ENCODE results near the gene PABPC3. TPM values are rescaled to one million over a fixed set of nuclear protein-coding genes. Genes with fewer than 3 reads are reported as not detected.

Gene PABPC3
- total and polyA plus RNA-seq, 2 of the 13 experiments (the other 11 are each of a cell fraction or from before 2014, with no cell fraction given) = 0.04 to 0.09 TPM

DNA sequence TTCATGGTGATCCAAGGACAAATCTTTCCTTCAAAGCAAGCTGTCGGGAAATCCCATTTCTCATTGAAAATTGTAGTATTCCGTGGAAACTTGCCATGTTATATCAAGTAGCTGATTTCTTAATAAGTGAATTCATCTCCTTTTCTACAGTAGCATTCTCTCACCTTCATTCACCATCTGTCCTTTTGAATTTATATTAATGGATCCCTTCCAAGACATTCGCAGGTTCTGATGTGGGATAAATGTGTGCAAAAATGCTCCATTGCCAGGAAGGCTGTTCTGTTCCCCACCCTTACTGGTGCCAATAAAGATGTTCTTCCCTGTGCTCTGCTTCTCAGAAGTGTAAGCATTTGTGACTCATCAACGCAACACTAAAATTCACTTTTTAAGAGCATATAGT, 40.0 kb downstream of the PABPC3 start:
- DNase-seq (ENCODE audit: low spot score) (no peak), ATAC-seq (no peak), FAIRE-seq (no peak)
- H3K79me2 ChIP-seq (ENCODE audit: insufficient read depth, low read length) = no peaks in the 10 kb centered on the region
- no TSS peak for BruUV-seq (replicated peaks)
- in situ Hi-C loops (cut with HindIII; ENCODE audit: extremely low pct_ligation_motif_present, low pct_unique_long_range_greater_than_20kb) (no loop called here), intact Hi-C loops (cut with micrococcal nuclease; ENCODE audit: unreplicated experiment) (no loop called here)
- POLR2A ChIA-PET = no interaction called here
- H4K20me1 ChIP-seq (ENCODE audit: insufficient read depth, low read length) = no peaks in the 10 kb centered on the region
- H3K4me3 ChIP-seq (replicated peaks in 1 of 3; ENCODE audit: insufficient read depth in 1 of 3, low read depth in 2 of 3, low read length in 3 of 3) = no peak overlapping the region
- no peak overlapping the region for H3K27ac ChIP-seq (ENCODE audit: extremely low read length, insufficient read depth, low read length)
- no peak overlapping the region for H3K4me2 ChIP-seq (ENCODE audit: low read depth, low read length)
- no peak overlapping the region for H3K9ac ChIP-seq (ENCODE audit: insufficient read depth, low read depth, low read length)
- no peaks in the 10 kb centered on the region; the same call in 1 of the 2 replicates for H3K9me3 ChIP-seq (ENCODE audit: low read length)
- H3K27me3 ChIP-seq (ENCODE audit: control insufficient read depth in 1 of 2, insufficient read depth in 2 of 2, low read length in 2 of 2) = peaks cover 0 to 10% of the 10 kb centered on the region in 2 experiments; a peak in 2 of 5 replicates
- CTCF ChIA-PET (ENCODE audit: low intra/inter-chr PET ratio, low total read pairs) = no interaction called here
- TF ChIP-seq HNRNPL (IDR thresholded peaks at IDR 0.05; ENCODE audit: low read depth, low read length) = no peak
- TF ChIP-seq PHF20 (CRISPR knock-in tag; IDR thresholded peaks at IDR 0.05) = no peak
- TF ChIP-seq ZNF564 (CRISPR knock-in tag; IDR thresholded peaks at IDR 0.05) = no peak
- TF ChIP-seq ZNF264 (CRISPR knock-in tag; IDR thresholded peaks at IDR 0.05) = no peak
- TF ChIP-seq NFIC (IDR thresholded peaks at IDR 0.05; ENCODE audit: low read length) = no peak
- TF ChIP-seq, protein P1, sequence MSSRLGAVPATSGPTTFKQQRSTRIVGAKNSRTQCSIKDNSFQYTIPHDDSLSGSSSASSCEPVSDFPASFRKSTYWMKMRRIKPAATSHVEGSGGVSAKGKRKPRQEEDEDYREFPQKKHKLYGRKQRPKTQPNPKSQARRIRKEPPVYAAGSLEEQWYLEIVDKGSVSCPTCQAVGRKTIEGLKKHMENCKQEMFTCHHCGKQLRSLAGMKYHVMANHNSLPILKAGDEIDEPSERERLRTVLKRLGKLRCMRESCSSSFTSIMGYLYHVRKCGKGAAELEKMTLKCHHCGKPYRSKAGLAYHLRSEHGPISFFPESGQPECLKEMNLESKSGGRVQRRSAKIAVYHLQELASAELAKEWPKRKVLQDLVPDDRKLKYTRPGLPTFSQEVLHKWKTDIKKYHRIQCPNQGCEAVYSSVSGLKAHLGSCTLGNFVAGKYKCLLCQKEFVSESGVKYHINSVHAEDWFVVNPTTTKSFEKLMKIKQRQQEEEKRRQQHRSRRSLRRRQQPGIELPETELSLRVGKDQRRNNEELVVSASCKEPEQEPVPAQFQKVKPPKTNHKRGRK (CRISPR knock-in tag; IDR thresholded peaks at IDR 0.05) = no peak
- no peak for TF ChIP-seq ZNF274 (CRISPR knock-in tag; IDR thresholded peaks at IDR 0.05)
- TF ChIP-seq SIN3A (IDR thresholded peaks at IDR 0.05; ENCODE audit: borderline replicate concordance, low read depth, low read length) = no peak
- TF ChIP-seq ZNF101 (CRISPR knock-in tag; IDR thresholded peaks at IDR 0.05; ENCODE audit: borderline replicate concordance, low read depth) = no peak
- TF ChIP-seq, protein P2, sequence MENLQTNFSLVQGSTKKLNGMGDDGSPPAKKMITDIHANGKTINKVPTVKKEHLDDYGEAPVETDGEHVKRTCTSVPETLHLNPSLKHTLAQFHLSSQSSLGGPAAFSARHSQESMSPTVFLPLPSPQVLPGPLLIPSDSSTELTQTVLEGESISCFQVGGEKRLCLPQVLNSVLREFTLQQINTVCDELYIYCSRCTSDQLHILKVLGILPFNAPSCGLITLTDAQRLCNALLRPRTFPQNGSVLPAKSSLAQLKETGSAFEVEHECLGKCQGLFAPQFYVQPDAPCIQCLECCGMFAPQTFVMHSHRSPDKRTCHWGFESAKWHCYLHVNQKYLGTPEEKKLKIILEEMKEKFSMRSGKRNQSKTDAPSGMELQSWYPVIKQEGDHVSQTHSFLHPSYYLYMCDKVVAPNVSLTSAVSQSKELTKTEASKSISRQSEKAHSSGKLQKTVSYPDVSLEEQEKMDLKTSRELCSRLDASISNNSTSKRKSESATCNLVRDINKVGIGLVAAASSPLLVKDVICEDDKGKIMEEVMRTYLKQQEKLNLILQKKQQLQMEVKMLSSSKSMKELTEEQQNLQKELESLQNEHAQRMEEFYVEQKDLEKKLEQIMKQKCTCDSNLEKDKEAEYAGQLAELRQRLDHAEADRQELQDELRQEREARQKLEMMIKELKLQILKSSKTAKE (CRISPR knock-in tag; IDR thresholded peaks at IDR 0.05; ENCODE audit: borderline replicate concordance) = no peak
- no peak for TF ChIP-seq ZNF747 (CRISPR knock-in tag; IDR thresholded peaks at IDR 0.05; ENCODE audit: borderline replicate concordance)
- no peak for TF ChIP-seq HNRNPLL (IDR thresholded peaks at IDR 0.05; ENCODE audit: low read depth, low read length, poor library complexity, severe bottlenecking)
- no peak for TF ChIP-seq RBM22 (optimal IDR thresholded peaks at IDR 0.05; ENCODE audit: low read length)
- TF ChIP-seq ZNF224 (CRISPR knock-in tag; IDR thresholded peaks at IDR 0.05) = no peak
- no peak for TF ChIP-seq MTA3 (CRISPR knock-in tag; IDR thresholded peaks at IDR 0.05)
- no peak for TF ChIP-seq SMAD9 (CRISPR knock-in tag; IDR thresholded peaks at IDR 0.05)
- TF ChIP-seq SP4 (CRISPR knock-in tag; IDR thresholded peaks at IDR 0.05) = no peak
- no peak overlapping the region for H2AFZ ChIP-seq (ENCODE audit: low read length)
- H3K4me1 ChIP-seq (ENCODE audit: insufficient read depth, low read length) = no peaks in the 10 kb centered on the region
- H3K36me3 ChIP-seq (replicated peaks in 1 of 2; ENCODE audit: control insufficient read depth in 1 of 2, insufficient read depth in 2 of 2, low read length in 2 of 2) = no peaks in the 10 kb centered on the region
- 44% methylated on average over 4 of the region's 4 CpGs for WGBS (ENCODE audit: low lambda C conversion rate)
